CD4-positive, CD25-positive, alpha-beta regulatory T cell (primary cell): ENCODE data around the gene PPT1. TPM values are rescaled to one million over a fixed set of nuclear protein-coding genes. Genes with fewer than 3 reads are reported as not detected.
A peak's percentile ranks its signal among the peaks of the same experiment; 100 is the strongest.
"Not testable (repeated sequence)": the region's sequence is repeated elsewhere in the genome, so short reads cannot be mapped to it uniquely, and the experiment has no call there.

Experiments used
- ATAC-seq, 2 donors: fragments of 150-1000 bp; cut with Tn5 transposase; one replicate each; pipeline ENCODE4 v1.10.0; 2021; ENCODE audit warnings: low read depth in 2 of 2, moderate number of reproducible peaks in 2 of 2, moderate library complexity in 1 of 2
- DNase-seq, 3 donors: peaks; one replicate each; pipeline versions ENCODE4 v3.0.0 to v3.0.0-alpha.2; 2012 to 2022; ENCODE audit warnings: mixed read lengths in 1 of 3
- H3K27ac ChIP-seq: one replicate; pipeline ENCODE4 v1.7.0; 2013; ENCODE audit warnings: mild to moderate bottlenecking, low read length; ENCODE audit not compliant: insufficient read depth, poor library complexity, severe bottlenecking
- H3K27me3 ChIP-seq: one replicate; pipeline ENCODE4 v1.7.0; 2013; ENCODE audit warnings: low read length; ENCODE audit not compliant: control insufficient read depth, insufficient read depth
- H3K36me3 ChIP-seq: one replicate; pipeline ENCODE4 v1.7.0; 2013; ENCODE audit warnings: mild to moderate bottlenecking, low read length, moderate library complexity; ENCODE audit not compliant: control insufficient read depth, insufficient read depth
- H3K4me1 ChIP-seq: 2 replicates; pipeline ENCODE4 v1.7.0; 2013; ENCODE audit warnings: mild to moderate bottlenecking, low read length; ENCODE audit not compliant: insufficient read depth, control insufficient read depth, poor library complexity, severe bottlenecking
- H3K4me3 ChIP-seq: one replicate; pipeline ENCODE4 v1.7.0; 2013; ENCODE audit warnings: low read depth, mild to moderate bottlenecking, low read length, moderate library complexity
- H3K9me3 ChIP-seq, 2 experiments: 1 replicate in 1 of 2; 2 replicates in 1 of 2; pipeline ENCODE4 v1.7.0; 2013; ENCODE audit warnings: low read length in 2 of 2, mild to moderate bottlenecking in 1 of 2, moderate library complexity in 1 of 2; ENCODE audit not compliant: control insufficient read depth in 2 of 2
- H3K27ac Mint-ChIP-seq, 3 donors: one replicate each; pipeline ENCODE4 v1.8.0; 2020 to 2022; ENCODE audit warnings: mild to moderate bottlenecking in 3 of 3, mixed read lengths in 3 of 3, moderate library complexity in 2 of 3
- H3K27me3 Mint-ChIP-seq: one replicate; pipeline ENCODE4 v1.8.0; 2022; ENCODE audit warnings: mild to moderate bottlenecking, mixed read lengths
- H3K36me3 Mint-ChIP-seq: one replicate; pipeline ENCODE4 v1.8.0; 2020; ENCODE audit warnings: mixed read lengths
- H3K4me1 Mint-ChIP-seq, 4 donors: one replicate each; pipeline ENCODE4 v1.8.0; 2020 to 2022; ENCODE audit warnings: mixed read lengths in 4 of 4, mild to moderate bottlenecking in 1 of 4
- H3K4me3 Mint-ChIP-seq, 4 donors: one replicate each; pipeline ENCODE4 v1.8.0; 2020 to 2022; ENCODE audit warnings: mild to moderate bottlenecking in 4 of 4, mixed read lengths in 4 of 4, moderate library complexity in 3 of 4
- H3K9me3 Mint-ChIP-seq, 7 donors: one replicate each; pipeline ENCODE4 v1.8.0; 2020 to 2022; ENCODE audit warnings: mixed read lengths in 7 of 7, mild to moderate bottlenecking in 3 of 7, moderate library complexity in 2 of 7
- polyA plus RNA-seq, 4 donors: library from polyadenylated mRNA; unstranded; fragments of 300-500 nt; fragmentation: Illumina TruSeq; gene quantifications; one replicate each; pipeline ENCODE4 v1.2.3, GENCODE V29; 2021
- total RNA-seq: library from RNA; stranded (reverse); gene quantifications from one replicate; pipeline ENCODE4 v1.2.3, GENCODE V29; 2022

PPT1 gene
- total and polyA plus RNA-seq, 5 donors from 2014 or later: 44.2 to 219 (median 198) TPM

DNA sequence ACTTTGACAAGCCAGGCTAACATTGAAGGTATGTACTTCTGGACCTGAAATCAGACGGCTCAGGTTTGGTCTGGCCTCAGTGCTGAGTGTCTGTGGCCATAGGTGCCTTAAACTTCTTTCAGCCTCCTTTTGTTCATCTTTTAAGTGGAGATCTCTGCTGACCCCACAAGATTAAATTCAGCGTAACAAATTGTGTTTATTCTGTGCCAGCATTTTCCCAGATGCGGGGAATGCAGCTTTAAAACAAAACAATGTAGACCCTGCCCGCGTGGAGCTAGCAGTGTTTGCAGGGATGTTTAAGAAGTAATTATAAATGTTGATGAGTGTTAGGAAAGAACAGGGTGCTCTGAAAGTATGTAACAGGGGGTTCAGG, 55.6 kb downstream of the PPT1 start:
- Histone ChIP-seq H3K27me3 (no peaks in the 10 kb centered on the region), H3K4me1 (peaks cover 80% of the 10 kb centered on the region), H3K36me3 (peaks cover 17% of the 10 kb centered on the region), H3K27ac (peak overlapping the region; percentile 92), H3K4me3 (peak overlapping the region; percentile 97), H3K9me3 (no peaks in the 10 kb centered on the region)
- no peak for DNase-seq
- Mint-ChIP-seq H3K4me3 (peak overlapping the region; percentile 93 to 100 (median 96)), H3K4me1 (peaks cover 27 to 82% (median 58%) of the 10 kb centered on the region in 4 donors), H3K36me3 (peaks cover 28% of the 10 kb centered on the region), H3K9me3 (no peaks in the 10 kb centered on the region), H3K27ac (peak overlapping the region; percentile 95 to 99 (median 99)), H3K27me3 (no peaks in the 10 kb centered on the region)
- ATAC-seq: no peak

DNA sequence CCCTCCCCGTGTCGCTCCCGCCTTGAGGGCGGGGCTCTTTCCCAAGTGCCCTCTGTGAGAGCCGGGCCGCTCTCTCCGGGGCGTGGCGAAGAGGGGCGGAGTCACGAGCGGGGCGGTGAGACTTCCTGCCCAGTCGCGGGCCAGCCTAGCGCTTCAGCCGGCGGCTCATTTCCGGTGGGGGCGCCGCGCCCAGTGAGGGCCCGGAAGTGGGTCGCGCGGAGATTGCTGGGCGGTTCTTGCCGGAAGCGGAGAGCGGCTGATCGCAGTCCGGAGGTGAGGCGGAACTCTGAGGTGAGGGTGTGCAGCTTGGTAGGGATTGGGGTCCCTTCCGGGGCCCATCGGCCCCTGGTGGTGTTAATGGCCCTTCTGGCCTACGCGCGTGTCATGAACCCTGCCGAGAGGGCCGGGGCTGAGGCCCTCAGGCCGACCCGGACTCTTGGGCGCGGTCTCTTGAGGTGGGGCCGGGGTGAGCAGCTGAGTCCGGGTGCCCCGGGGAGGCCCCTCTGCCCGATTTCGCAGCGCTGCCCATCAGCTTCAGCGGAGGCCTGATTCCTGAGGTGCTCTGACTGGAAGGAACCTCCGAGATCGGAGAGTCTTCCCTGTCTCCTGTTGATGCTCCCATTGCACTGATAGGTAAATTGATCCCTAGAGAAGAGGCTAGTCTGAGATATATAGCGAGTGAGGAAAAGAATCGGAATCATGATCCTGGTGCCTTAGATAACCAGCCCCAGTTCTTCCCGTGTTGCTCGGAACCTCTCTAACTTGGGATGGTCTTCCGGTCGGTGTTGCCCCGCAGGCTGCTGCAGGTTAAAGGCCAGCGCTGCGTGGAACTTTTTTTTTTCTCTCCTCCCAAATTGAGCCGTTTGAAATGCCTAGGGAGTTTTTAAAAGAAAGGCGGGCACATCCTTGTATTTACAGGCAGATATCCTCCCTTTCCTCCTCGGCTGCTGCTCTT, 56.3 kb downstream of the PPT1 start, which contains the start of gene CAP1:
TSS of gene CAP1 (plus strand) at position 219 of the 955 bp plus-strand sequence. CDS start 18,618 bp downstream, outside the sequence.
- H3K4me1 ChIP-seq: peaks cover 75% of the 10 kb centered on the region
- peak within 1 kb of the TSS; percentile 95 to 99 (median 99) for H3K27ac Mint-ChIP-seq

DNA sequence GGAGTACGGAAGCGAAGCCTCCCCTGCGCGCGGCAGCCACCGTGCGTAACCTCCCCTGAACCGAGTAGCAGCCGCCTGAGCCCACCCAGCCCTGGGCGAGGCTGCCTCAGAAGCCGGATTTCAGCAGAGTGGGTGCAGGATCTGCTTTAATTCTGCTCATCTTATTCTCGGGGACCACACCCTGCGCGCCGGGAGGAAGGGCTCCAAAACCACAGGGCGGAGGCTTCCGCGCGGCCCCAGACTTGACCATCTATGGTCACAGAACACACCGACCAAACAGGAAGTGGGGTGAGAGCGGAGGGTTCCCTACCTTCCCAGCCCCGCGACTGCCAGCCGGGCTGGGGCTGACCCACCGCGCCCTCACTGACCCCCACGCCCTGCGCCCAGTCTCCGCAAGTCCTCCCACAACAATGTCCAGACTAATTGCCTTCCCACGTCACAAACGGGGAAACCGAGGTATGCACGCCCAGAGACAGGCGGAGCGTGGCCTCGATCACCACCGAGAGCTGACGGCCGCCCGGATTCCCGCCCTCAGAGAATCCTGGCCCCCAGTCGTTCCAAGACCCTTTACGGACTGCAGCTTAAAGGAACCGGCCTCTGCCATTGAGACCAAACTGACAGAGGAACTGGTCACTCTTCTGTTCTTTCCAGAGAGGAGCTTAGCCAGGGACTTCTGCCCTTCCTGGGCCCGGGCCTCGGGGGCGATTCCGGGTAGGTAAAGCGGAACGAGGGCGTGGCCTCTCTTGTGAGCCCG, 57.1 kb downstream of the PPT1 start:
- peak; percentile 21 to 29 for ATAC-seq
- Mint-ChIP-seq H3K27ac (peak overlapping the region; percentile 95 to 99 (median 99)), H3K4me1 (peaks cover 29 to 76% (median 49%) of the 10 kb centered on the region in 4 donors), H3K9me3 (no peaks in the 10 kb centered on the region), H3K27me3 (no peaks in the 10 kb centered on the region), H3K4me3 (peak overlapping the region; percentile 93 to 100 (median 96)), H3K36me3 (peaks cover 19% of the 10 kb centered on the region)
- peaks cover 74% of the 10 kb centered on the region for H3K4me1 ChIP-seq
- H3K4me3 ChIP-seq: peak overlapping the region; percentile 83
- peaks cover 7% of the 10 kb centered on the region for H3K36me3 ChIP-seq
- H3K27me3 ChIP-seq: no peaks in the 10 kb centered on the region
- no peaks in the 10 kb centered on the region for H3K9me3 ChIP-seq
- H3K27ac ChIP-seq: peak overlapping the region; percentile 92
- DNase-seq: peak; percentile 64 to 97 (median 74)

More for the DNA sequence above, 56.3 kb downstream of the PPT1 start, which contains the start of gene CAP1:
- Histone ChIP-seq H3K9me3 (no peaks in the 10 kb centered on the region), H3K27me3 (no peaks in the 10 kb centered on the region), H3K36me3 (peaks cover 14% of the 10 kb centered on the region), H3K4me3 (peak within 1 kb of the TSS; percentile 97), H3K27ac (peak within 1 kb of the TSS; percentile 92)
- peaks cover 25% of the 10 kb centered on the region for H3K36me3 Mint-ChIP-seq
- peak; percentile 100 for DNase-seq
- no peaks in the 10 kb centered on the region for H3K27me3 Mint-ChIP-seq
- peaks cover 27 to 81% (median 54%) of the 10 kb centered on the region in 4 donors for H3K4me1 Mint-ChIP-seq
- no peaks in the 10 kb centered on the region for H3K9me3 Mint-ChIP-seq
- ATAC-seq: peak; percentile 90 to 94
- peak within 1 kb of the TSS; percentile 93 to 100 (median 96) for H3K4me3 Mint-ChIP-seq

DNA sequence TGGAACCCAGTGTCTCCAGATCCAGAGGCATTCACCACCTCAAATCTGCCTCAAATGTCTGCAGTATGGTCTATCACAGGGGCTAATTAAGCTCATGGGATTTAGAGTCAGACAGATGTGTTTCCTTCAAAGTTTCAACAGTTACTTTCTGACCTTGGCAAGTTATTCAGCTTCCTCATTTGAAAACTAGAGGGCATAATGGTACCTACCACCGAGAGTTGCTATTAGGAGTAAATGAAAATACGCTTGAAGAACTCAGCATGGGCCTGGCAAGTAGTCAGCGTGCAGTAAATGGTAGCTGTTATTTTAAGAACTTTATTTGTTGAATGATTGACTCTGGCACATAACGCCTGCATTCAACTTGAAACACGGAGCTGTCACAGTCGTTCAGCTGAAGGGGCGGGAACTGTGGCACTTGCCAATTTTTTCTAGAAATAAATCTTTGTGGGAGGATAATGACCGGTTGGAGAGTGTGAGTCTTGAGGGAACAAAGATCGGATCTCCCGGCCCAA, 57.8 kb downstream of the PPT1 start:
- Mint-ChIP-seq H3K27me3 (no peaks in the 10 kb centered on the region), H3K27ac (peak overlapping the region; percentile 95 to 99 (median 99)), H3K36me3 (peaks cover 18% of the 10 kb centered on the region), H3K4me1 (peaks cover 34 to 77% (median 52%) of the 10 kb centered on the region in 4 donors), H3K4me3 (peak overlapping the region; percentile 93 to 100 (median 96)), H3K9me3 (no peaks in the 10 kb centered on the region)
- Histone ChIP-seq H3K4me3 (peak overlapping the region; percentile 83), H3K36me3 (peaks cover 7% of the 10 kb centered on the region), H3K27ac (peak overlapping the region; percentile 92), H3K4me1 (peaks cover 74% of the 10 kb centered on the region), H3K27me3 (no peaks in the 10 kb centered on the region), H3K9me3 (no peaks in the 10 kb centered on the region)
- DNase-seq (peak in 1 of 3 donors; percentile 70), ATAC-seq (peak; percentile 1 to 6)

DNA sequence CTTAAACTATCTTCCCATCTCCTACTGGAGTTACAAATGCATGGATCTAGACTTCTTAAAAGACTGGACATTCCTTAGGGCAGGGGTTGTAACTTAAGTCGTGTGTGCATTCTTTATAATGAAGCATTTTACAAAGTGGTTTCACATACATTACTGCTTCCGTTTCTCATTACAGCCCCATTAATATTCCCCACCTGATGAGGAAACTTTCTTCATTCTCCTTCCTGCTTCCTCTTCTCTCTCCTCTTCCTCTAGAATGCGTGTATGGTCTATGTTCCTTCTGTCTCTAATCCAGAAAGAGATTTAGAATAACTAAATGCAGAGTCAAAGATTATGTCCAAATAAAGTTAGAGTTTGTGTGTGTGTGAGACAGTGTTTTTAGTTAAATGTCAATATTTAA, 58.4 kb downstream of the PPT1 start:
- H3K36me3 Mint-ChIP-seq: peaks cover 12% of the 10 kb centered on the region

DNA sequence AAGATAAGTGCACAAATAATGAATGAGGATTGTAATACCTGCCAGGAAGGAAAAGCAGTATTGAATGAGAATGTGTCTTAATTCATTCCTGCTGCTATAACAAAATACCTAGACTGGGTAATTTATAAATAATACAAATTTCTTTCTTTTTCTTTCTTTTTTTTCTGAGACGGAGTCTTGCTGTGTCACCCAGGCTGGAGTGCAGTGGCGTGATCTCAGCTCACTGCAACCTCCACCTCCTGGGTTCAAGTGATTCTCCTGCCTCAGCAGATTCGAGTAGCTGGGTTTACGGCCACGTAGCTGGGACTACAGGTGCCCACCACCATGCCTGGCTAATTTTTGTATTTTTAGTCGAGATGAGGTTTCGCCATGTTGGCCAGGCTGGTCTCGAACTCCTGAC, 59.8 kb downstream of the PPT1 start:
- peaks cover 63% of the 10 kb centered on the region for H3K4me1 ChIP-seq
- H3K4me3 ChIP-seq, H3K9me3 ChIP-seq, H3K27me3 ChIP-seq, DNase-seq, H3K27me3 Mint-ChIP-seq, H3K36me3 Mint-ChIP-seq, H3K9me3 Mint-ChIP-seq, H3K27ac ChIP-seq, ATAC-seq, H3K36me3 ChIP-seq: not testable (repeated sequence)
- Mint-ChIP-seq H3K4me3 (peak overlapping the region in 2 of 4 donors; percentile 46 to 54), H3K4me1 (peaks cover 30 to 72% (median 47%) of the 10 kb centered on the region in 4 donors), H3K27ac (peak overlapping the region; percentile 67 to 99 (median 99))

More for the DNA sequence above, 58.4 kb downstream of the PPT1 start:
- Histone ChIP-seq H3K4me1 (peaks cover 72% of the 10 kb centered on the region), H3K4me3 (peak overlapping the region; percentile 83), H3K36me3 (peaks cover 7% of the 10 kb centered on the region), H3K27ac (peak overlapping the region; percentile 92), H3K27me3 (no peaks in the 10 kb centered on the region), H3K9me3 (no peaks in the 10 kb centered on the region)
- Mint-ChIP-seq H3K9me3 (no peaks in the 10 kb centered on the region), H3K4me3 (peak overlapping the region; percentile 59 to 100 (median 96)), H3K4me1 (peaks cover 34 to 77% (median 52%) of the 10 kb centered on the region in 4 donors), H3K27ac (peak overlapping the region; percentile 80 to 99 (median 99)), H3K27me3 (no peaks in the 10 kb centered on the region)
- ATAC-seq (no peak), DNase-seq (no peak)

DNA sequence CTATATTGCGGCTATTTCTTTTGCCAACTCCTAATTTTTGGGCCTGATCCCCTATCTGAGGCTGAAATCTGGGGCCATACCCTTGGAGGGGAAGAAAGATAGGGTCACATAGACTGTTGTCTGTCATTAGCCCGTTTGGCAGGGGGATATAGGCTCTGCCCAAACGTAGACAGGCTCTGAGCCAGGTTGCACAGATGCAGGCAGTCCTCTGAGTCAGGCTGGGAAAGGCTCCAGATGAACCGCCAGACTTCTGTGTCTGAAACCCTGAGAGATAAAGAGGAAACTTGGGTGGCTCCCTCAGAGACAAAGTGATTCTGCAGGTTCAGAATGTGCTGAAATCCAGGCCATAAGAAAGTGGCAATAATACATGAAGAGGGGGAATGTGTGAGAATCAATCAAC, 60.5 kb downstream of the PPT1 start:
- Mint-ChIP-seq H3K36me3 (no peaks in the 10 kb centered on the region), H3K4me3 (peak overlapping the region in 2 of 4 donors; percentile 46 to 54), H3K27me3 (no peaks in the 10 kb centered on the region), H3K9me3 (no peaks in the 10 kb centered on the region), H3K27ac (peak overlapping the region in 2 of 3 donors; percentile 32 to 87), H3K4me1 (peaks cover 26 to 69% (median 45%) of the 10 kb centered on the region in 4 donors)
- ATAC-seq: no peak
- H3K9me3 ChIP-seq: no peaks in the 10 kb centered on the region
- DNase-seq: no peak
- no peaks in the 10 kb centered on the region for H3K27me3 ChIP-seq
- H3K27ac ChIP-seq: peak overlapping the region; percentile 36
- no peaks in the 10 kb centered on the region for H3K36me3 ChIP-seq
- H3K4me1 ChIP-seq: peaks cover 59% of the 10 kb centered on the region
- H3K4me3 ChIP-seq: no peak overlapping the region
